ENCODE measurements around the gene DDB1.

DDB1 gene

DNA sequence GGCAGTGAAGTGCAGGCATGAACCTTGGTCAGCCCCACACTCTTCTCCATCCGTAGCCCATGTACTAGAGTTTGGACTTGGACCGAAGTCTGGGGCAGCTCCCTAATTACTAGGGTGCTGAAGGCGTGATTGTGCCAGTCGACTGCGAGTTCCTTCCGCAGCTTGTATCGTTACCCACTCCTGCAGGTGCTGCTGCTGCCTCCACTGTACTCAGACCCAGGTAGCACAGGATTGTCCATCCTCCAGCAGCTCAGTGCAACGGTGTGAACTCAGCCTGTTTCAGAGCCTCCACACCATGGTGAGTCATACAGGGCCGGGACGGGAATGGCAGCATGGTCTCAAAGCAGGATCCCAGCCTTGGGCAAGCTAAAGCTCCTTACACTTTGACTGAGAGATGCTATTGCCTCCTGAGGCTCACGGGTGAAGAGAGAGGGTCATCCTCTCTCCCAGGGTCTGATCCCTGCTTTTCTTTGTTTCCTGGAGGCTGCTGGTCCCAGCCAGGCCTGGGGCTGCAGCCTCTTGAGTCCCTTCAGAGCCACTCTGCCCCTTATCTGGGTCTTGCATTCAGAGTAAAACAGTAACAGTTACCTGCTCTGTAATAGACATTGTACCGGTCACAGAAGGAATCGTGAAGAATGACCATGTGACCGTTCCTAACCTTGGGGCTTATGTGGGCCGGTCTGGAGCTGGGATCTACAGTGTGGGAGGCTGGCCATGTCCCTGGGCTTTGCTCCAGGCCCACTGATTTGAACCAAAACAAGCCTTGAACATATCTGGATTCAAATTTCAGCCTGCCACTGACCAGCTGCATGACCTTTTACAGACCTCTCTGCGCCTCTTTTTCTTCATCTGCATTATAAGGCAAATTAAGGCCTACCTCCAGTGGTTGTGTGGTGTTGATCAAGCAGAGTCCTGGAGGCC, 1.8 kb upstream of the DDB1 start:
- DNase-seq = peak; percentile 22

DNA sequence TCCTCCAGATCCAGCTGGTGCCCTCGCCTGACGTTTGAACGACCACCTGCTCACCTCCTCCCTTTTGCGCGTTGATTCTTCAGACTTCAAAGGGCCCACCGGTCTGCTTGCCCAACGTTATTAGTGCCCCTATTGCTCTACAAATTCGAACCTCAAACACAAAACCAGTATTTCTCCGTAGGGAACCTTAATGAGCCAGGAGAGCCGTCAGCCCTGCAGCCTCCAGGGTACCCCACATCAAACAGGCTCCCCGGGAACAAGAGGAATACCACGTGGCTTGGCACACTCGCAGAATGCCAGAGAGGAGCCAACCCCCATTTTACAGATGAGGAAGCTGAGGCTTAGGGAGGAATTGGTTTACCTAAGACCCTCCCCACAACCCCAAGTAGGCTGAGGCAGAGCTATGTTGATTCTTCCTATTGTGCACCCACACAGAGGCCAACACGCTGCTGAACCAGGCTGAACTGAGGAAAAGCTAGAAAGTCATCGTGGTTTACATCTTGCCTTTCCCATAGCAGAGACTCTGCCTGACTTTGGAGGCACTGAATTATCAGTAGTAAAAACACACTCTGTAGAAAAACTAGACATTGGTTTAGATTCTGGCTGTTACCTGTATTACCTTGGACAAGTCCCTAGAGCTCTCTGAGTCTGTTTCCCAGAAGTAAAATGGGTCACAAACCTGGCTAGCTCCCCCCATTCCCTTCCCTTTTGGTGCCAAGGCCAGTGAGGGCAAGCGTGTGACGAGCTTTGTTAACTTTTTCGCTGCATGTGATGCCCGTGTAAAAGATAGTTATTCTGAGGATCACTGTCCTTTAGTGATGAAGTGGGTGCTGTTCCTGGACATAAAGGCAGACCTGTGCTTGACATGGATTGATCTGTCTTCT, 887 bp upstream of the DDB1 start:
- no peak for DNase-seq

DNA sequence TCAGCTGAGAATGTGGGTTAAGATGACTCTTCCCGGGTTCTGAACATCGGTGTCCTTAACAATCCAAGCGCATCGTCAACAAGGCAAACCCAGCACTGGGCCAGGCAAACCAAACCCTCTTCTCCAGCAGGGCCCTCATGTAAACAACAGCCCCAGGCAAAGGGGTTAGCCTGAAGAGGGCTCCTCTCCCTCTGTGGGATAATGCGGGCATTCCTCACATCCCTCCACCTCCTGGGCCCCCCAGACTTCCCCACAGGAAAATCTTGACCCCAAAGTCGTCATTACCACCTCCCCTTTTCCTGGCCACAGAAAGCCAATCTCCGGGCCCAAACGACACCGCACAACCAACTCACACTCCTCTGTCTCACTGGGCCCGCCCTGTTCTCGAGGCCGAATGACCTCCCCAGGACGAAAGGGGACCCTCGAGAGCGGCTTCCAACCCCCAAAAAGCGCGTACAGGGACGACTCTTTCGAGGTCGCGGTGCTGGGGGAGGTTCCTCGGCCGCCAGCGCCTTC, 566 bp downstream of the DDB1 start:
- DNase-seq = peak; percentile 18

DNA sequence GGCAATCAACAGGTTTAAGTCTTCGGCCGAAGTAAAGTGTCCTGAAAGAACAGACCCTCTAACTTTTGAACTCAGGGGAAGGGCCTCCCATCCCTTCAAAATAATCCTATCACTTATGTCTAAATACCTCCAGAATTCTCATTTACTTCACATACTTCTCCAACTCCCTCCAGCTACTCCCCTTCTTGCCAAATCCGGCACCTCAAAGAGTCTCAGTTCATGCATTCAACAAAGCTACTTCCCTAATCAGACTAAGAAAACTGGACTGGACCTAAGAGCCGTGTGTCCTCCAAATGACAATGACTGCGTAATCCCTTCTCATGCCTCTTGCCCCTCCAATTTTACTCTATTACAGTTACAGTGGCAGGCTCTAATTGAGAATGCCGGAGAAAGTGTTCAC, 1.3 kb downstream of the DDB1 start:
- no peak for DNase-seq

DNA sequence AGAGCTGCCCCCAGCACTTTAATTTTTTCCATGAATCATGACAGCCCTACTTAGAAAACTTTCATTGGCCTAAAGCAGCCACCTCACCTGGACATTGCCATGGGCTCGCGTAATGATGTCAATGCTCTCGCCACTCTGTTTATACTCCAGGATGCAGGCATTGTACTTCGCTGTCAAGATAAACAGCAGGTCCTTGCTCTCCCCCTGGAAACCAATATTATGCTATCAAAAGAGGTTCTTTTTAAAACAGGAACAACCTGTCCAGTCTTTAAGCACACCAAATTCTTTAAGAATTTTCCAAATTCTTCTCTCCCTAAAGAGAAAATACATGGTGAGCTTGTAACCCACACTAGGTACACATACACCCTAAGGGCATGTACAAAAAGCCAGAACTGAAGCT, 3.0 kb downstream of the DDB1 start:
- no peak for DNase-seq

DNA sequence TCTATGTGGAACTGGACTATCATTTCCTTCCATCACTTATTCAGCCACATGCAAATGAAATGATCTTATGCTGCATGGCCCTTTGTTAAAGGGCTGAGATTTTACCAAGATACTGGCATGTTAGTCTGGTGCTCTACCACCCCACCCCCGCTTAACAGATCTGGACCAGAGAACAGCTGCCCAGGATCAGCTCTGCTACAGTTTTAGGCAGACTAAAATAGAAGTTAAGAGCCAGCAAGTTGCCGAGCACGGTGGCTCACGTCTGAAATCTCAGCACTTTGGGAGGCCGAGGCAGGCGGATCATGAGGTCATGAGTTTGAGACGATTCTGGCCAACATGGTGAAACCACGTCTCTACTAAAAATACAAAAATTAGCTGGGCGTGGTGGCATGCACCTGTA, 4.6 kb downstream of the DDB1 start:
- DNase-seq = no peak

DNA sequence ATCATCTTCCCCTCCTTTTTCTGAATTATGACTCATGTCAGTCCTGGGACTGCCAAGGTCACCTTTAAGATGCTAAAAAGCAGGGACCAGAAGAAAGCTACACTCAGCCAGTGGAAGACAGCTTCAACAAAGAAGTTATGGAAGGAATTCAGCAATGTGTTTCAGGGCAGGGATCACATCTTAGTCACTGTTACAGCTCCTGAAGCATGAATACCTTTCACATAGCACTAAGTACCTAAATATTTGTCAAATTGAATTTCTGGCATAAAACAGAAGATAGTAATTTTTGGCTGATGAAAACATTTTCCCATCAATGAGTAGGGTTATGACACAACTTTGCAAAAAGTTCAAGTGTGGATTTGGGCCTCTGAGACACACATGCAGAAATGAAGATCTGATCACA, 5.2 kb downstream of the DDB1 start:
- peak; percentile 41 for DNase-seq

DNA sequence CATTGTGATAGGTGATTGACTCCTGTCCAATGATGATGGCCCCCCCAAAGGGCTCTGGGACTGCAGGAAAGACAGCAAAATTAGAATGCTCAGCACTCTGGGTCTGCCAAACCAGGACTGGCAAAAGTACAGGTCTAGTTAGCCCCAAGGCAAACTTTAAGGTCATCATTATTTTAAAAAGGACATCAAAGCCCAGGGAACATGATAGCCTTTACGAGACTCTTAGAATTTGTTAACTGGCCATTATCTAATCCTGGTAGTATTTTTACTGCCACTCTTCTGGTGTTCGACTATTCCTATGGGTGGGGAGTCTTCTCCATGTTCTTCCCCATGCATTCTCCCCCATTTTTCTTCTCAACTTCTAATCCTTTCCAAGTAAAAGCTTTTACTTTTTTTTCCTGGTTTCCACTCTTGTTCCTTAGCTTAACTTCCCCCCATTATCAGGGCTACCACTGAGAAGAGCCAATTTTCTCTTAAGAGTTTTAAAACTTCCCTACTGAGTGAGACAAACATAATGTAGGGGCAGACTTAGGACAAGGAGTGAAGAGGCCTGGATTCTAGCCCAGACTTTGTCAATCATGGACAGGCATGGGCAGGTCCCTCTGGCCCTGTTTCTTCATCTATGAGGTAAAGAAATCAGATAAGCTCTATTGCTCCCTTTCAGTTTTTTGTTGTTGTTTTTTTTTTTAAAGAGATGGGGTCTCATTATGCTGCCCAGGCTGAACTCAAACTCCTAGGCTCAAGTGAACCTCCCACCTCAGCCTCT, 7.1 kb downstream of the DDB1 start:
- no peak for DNase-seq

DNA sequence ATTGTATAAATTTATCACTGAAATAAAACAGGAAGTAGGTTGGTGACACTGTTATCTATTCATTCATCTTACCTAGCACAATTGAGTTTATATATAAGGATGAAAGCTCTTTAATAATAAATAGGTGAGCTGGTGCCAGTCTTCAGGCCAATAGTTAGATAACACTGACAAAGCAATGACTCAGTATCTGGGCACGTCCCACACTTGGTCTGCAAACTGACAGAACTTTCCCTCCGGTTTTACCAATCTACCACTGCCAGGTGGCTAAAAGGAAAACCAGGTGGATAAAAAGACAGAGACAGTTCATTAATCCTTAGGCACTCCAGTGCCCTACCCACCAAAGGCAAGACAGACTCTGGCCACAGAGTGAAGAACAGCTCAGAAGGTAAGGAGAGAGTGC, 17.6 kb downstream of the DDB1 start:
- DNase-seq = no peak

DNA sequence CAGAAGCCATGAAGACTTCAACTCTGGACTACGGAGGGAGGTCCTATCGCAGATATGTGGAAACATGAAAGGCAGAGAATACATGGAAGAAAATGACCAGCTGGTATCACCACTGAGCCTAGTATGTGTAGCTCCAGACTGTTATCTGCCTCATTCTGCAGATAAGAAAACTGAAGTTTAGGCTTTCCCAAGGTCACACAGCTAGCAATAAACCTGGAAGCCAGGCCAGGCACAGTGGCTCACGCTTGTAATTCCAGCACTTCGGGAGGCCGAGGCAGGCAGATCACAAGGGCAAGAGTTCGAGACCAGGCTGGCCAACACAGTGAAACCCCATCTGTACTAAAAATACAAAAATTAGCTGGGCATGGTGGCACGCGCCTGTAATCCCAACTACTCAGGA, 22.2 kb downstream of the DDB1 start:
- DNase-seq = no peak

DNA sequence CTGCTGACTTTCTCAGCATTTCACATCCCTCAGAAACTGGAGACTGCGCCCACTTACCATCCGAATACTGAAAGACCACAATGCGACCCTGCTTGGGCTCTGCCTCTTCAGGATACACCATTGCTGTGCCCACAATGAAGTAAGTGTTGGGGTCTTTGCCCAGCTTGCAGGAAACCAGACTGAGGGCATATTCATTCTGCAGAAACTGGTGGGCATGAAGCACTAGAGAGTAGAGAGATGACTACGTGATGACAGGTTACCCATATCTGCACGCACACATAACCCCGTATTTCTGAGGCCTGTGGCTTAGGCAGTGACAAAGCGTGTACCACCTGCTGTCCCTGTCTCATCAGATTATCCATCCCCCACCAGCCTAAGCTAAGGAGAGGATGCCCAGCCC, 23.2 kb downstream of the DDB1 start:
- no peak for DNase-seq

DNA sequence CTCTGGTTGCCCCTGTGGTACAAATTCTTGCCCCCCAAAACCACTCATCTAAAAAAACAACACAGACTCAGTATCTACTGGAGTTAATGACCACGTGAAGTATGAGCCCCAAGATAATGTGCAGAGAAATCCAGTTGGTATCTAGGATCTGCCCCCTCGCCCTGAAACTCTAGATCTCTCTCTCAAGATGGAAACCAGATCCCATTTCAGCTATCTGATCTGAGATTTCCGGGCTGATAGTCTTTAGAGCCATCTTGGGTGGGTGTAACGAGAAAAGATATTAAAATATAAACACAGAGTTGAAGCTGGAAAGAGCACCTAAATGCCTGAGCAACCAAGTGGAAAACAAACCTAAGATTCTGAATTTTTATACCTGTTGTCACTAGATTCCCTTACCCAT, 23.8 kb downstream of the DDB1 start:
- no peak for DNase-seq

DNA sequence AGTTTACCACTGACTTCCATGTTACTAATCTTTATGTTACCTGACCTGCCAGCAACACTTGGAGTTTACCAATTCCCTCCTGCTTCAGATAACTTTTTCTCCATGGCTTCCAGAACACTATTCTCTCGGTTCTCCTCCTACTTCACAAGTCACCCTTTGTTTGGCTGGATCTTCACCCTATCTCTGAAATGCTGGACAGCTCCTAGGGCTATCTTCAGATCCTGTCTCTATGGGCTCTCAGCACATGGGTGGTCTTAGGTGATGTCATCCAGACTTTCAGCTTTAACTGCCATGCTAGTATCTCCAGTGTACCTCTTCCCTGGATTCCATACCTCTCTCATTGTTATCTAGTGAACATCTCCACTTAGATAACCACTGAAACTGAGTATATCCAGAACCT, 25.6 kb downstream of the DDB1 start:
- DNase-seq = no peak

DNA sequence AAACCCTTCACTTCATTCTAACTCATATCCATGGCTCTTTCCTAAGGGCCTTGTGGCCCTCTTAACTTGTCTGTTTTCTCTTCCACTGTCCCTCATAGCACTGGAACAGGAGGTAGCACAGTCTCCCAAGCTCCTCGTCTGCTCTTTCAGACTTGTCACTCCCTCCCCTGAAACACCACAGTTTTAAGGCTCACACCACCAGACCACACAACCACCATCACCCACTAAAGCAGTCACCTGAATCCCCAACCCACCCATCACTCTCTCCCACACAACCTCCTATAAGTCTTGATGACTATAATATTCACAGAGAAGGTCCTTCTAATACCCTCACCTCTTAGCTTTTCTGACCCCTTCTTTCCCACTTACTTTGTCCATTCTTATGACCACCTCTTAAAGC, 26.7 kb downstream of the DDB1 start:
- DNase-seq = no peak

DNA sequence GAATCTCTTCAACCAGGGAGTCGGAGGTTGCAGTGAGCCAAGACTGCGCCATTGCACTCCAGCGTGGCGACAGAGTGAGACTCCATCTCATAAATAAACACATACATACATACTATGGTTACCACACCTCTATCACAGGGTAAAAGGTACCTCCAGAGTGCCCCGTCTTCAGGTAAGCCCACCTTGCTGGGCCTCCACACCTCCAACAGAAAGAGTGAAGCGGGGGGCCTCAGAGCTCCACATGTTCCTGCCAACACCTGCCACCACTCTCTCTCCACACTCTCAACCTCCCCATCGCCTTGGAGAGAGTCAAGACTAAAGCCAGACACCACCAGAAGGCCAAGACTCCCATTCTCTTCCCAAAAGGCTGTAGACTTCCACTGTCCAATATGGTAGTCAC, 27.5 kb downstream of the DDB1 start:
- DNase-seq = no peak

DNA sequence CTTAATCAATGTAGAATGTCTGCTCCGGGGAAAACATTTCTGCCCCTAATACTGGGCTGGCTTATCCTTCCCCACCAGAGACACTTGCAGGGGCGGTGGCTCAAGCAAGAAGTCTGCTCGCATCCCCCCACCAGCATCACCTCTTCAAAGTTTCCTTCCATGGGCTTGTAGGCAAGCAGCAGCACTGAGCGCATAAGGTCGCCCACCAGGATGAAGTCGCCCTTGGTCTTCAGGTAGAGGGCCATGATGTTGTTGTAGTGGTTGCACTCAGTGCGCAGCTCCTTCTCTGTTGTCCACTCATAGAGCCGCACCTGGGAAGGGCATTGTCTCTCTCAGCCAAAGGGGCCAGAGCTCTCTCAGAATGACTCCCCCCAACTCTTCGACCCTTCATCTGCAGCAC, 29.2 kb downstream of the DDB1 start:
- no peak for DNase-seq

DNA sequence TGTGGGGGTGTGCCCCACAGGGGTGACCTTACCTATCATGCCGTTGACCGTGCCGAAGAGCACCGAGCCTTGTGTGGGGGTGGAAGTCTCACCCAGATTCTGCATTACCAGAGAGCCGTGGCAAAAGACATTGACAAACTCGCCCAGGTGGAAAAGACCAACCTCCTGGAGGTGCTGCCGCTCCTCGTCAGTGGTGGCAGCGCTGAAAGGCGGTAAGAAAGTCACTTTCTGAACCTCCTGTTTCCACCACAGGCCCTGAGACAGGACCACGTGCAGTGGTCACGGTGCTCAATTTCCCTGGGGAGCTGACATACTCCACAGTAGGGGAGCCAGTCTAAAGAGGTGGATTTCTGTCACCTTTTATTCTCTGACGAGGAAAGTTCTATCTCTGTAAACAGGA, 30.4 kb downstream of the DDB1 start:
- no peak for DNase-seq

DNA sequence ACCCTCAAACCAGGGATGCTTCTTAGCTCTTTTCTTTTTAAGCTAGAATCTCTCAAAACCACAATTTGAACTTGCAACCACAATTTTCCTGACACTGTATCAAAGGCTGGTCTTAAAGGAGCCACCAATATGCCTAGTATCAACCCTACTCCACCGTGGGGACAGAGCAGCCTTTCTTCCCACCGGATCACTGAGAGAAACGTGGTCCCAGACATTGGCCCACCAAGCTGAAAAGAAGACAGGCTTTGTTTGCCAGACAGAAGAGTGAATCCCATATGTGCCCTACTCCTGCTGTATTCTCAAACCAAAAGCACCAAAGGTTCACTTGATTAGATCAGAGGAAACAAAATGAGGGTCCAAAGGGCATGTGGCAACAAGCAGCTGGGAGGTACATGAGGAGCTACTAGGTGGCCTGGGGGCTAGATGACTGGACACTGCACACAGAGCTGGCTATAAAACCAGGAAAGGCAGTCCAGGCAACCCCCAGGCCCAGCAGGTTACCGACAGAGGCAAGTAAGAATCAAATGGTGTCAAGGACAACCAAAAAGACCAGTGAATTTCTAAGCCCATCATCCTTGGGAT, 34.2 kb downstream of the DDB1 start:
- DNase-seq = no peak

DNA sequence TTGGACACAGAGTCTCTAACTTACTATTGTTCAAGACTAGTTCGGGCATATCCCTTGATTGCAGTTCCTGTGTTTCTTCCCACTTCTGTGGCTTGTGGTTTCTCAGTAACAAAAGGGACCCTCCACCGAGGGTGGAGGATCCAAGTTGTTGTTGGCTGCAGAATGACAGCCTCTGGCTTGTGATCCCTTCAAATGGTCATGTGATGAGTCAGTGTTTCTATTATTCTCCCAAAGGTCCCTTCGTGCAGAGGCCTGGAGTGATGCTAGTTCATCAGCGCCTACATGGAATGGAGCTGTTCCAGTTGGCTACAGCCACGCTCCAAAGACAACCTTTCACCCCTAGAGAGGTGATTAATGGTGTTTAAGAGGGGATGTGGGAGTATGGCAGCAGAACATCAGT, 35.2 kb downstream of the DDB1 start:
- DNase-seq = peak; percentile 85

DNA sequence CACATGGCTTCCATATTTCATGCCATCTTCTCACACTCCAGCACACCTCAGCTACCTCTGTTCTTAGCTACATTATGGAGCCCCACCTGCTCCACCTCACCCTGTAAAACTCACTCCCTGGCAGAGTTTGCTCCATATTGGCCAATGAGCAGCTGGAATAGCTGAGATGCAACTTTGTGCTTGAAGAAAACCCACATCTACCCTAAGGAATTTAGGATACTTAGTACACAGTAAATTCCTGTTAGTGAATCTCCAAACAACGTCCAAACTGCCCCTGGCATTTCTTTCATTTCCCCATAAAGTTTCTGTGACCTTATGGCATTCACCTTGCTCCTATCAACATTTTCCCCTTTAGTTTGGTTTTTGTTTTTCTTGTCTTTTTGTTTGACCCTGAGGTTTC, 35.6 kb downstream of the DDB1 start:
- peak; percentile 26 for DNase-seq

DNA sequence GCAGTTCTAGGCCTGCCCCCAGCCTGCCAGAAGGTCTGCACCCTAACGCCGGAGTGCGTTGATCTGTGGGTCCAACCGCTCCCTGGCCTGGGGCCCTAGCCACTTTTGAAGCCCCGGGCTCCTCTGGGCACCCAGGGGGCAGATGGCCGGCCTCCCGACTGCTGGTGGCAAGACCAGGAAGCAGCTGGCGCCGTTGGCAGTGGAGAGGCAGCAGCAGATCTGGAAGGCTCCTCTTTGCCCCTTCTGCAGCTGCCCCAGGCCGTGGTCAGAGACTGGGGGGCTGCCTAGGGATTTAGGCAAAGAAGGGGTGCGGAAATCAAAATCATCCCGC, 37.3 kb downstream of the DDB1 start:
- no peak for DNase-seq

DNA sequence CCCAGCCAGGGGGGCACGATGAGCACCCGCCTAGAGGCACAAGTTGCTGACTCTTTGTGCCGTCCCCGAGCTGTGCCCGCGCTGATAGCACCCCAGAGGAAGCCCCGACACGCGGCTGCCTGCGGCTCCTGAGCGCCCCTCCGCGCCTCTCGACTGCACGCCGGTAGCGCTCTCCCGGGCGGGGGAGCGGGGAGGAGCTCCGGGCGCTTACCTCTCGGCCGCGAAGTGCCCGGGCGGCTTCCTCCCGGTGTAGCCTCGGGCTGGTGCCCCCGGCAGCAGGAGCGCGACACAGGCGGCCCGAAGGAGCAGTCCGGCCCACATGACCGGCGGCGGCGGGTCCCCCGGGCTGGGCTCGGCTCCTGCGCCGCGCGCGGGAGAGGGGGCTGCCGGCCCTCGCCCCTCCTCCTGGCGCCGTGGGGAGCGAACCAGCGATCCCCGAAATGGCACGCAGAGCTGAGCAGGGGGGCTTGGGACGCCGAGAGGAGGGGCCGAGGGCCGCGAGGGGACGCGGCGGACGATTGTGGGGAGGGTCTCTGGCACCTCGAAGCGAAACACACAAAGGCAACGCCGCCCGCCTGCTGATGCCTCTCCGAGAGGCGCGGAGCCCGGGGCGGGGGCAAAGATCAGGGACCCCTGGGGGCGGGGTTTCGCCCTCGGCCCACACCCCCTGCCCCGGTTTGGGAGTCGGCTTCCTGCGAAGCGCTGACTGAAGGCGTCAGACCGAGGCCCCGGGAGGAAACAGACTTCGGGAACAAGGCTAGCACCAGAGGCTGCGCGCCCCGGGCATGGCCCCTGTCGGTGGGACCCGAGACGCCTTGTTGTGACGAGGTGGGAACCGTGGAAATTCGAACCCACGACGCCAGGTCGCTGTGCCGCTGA, 37.9 kb downstream of the DDB1 start, which contains the start of gene VWCE:
Gene VWCE (minus strand): TSS at position 600 of the 879 bp plus-strand sequence. CDS start 279 bp downstream, at position 321.
- peak; percentile 48 for DNase-seq
